ENCODE data around the gene INSYN1. TPM values are rescaled to one million over a fixed set of nuclear protein-coding genes. Genes with fewer than 3 reads are reported as not detected.

INSYN1 gene
- total and polyA plus RNA-seq, 10 of the 15 experiments (the other 5 are each of a cell fraction or from before 2014, with no cell fraction given) = not detected

- TF ChIP-seq FOS (IDR thresholded peaks at IDR 0.05; ENCODE audit: borderline replicate concordance, extremely low read depth, insufficient read length) (no peak), RB1 (IDR thresholded peaks at IDR 0.05; ENCODE audit: borderline replicate concordance) (no peak), DPF2 (IDR thresholded peaks at IDR 0.05) (no peak), KDM1A (IDR thresholded peaks at IDR 0.05; ENCODE audit: borderline replicate concordance) (no peak), NR2C1 (IDR thresholded peaks at IDR 0.05) (no peak), E2F8 (IDR thresholded peaks at IDR 0.05; ENCODE audit: low read depth, partially characterized antibody) (no peak)
These were observed 36.5 kb upstream of the INSYN1 start (continued) for GRCh38 chr15:73789521-73790240.

DNA sequence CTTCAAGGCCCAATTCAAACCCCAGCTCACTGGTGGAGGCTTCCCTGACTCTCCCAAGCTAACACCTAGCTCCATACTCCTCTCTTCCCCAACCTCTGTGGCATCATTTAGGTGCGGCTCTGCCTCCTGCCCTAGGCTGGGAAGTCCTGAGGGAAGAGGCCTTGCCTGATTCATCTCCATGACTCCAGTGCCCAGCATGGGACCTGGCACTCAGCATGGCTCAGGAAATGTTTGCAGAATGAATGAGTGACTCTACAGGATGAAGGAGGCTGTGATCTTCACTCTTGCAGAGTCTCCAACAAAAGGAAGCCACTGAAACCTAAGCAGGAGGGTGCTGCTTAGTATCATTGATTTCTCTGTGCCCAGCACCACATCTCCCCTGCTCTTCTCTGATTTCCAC is 34.5 kb upstream of the INSYN1 start:
- DNase-seq (ENCODE audit: low read depth, low spot score) (no peak), FAIRE-seq (no peak), ATAC-seq (no peak)
- intact Hi-C loops (cut with micrococcal nuclease; ENCODE audit: unreplicated experiment) = no loop called here
- RAD21 ChIA-PET (ENCODE audit: unreplicated experiment) = no interaction called here
- POLR2A ChIA-PET = no interaction called here
- CTCF ChIA-PET = interaction anchor here (0.6 kb wide), 1 partner anchor 407 kb away, joined by 3 read pairs; no protein-coding TSS in a partner anchor
- SMC1A ChIA-PET (ENCODE audit: uncharacterized antibody, unreplicated experiment) = no interaction called here
- in situ Hi-C loops (cut with MboI) = no loop called here
- Histone ChIP-seq H4K20me1 (ENCODE audit: control insufficient read depth, insufficient read depth) (no peaks in the 10 kb centered on the region), H3K27me3 (replicated peaks in 1 of 2; ENCODE audit: control insufficient read depth in 2 of 2, insufficient read depth in 2 of 2, low read length in 1 of 2) (peaks cover 0 to 3% of the 10 kb centered on the region in 2 experiments; a peak in 2 of 4 replicates), H3K9me3 (replicated peaks; ENCODE audit: control insufficient read depth, insufficient read depth, low read length) (no peaks in the 10 kb centered on the region), H3K4me1 (ENCODE audit: control insufficient read depth, insufficient read depth, low read length) (no peaks in the 10 kb centered on the region), H3K4me3 (no peak overlapping the region), H3K9ac (ENCODE audit: control insufficient read depth, insufficient read depth, low read length) (no peak overlapping the region), H2AFZ (ENCODE audit: control insufficient read depth, low read depth, low read length) (no peak overlapping the region), H3K79me2 (ENCODE audit: control insufficient read depth, insufficient read depth, low read length) (no peaks in the 10 kb centered on the region), H3K4me2 (ENCODE audit: control insufficient read depth, insufficient read depth) (no peak overlapping the region), H3K27ac (ENCODE audit: control insufficient read depth, insufficient read depth) (no peak overlapping the region), H3K36me3 (ENCODE audit: control insufficient read depth in 2 of 2, insufficient read depth in 2 of 2, low read length in 1 of 2) (no peaks in the 10 kb centered on the region)
- no TSS peak for BruUV-seq (replicated peaks)
- WGBS (ENCODE audit: insufficient coverage, insufficient replicate concordance, low lambda C conversion rate, missing lambda C conversion rate) = 0% methylated on average over 1 of the region's 1 CpG
- no peak for TF ChIP-seq BRCA1 (IDR thresholded peaks at IDR 0.05; ENCODE audit: low read depth, low read length)
- TF ChIP-seq WRNIP1 (IDR thresholded peaks at IDR 0.05; ENCODE audit: borderline replicate concordance, low read depth, low read length) = no peak
- no peak for TF ChIP-seq YY1 (IDR thresholded peaks at IDR 0.05; ENCODE audit: low read depth, low read length)
- TF ChIP-seq, protein P1, sequence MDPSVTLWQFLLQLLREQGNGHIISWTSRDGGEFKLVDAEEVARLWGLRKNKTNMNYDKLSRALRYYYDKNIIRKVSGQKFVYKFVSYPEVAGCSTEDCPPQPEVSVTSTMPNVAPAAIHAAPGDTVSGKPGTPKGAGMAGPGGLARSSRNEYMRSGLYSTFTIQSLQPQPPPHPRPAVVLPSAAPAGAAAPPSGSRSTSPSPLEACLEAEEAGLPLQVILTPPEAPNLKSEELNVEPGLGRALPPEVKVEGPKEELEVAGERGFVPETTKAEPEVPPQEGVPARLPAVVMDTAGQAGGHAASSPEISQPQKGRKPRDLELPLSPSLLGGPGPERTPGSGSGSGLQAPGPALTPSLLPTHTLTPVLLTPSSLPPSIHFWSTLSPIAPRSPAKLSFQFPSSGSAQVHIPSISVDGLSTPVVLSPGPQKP (IDR thresholded peaks at IDR 0.05; ENCODE audit: low read depth, low read length) = no peak
- no peak for TF ChIP-seq RFX5 (IDR thresholded peaks at IDR 0.05; ENCODE audit: low read depth, low read length)
- TF ChIP-seq IRF5 (IDR thresholded peaks at IDR 0.05; ENCODE audit: borderline replicate concordance) = no peak
- TF ChIP-seq POU2F2 (IDR thresholded peaks at IDR 0.05; ENCODE audit: borderline replicate concordance, low read depth, low read length) = no peak
- no peak for TF ChIP-seq CREB1 (IDR thresholded peaks at IDR 0.05; ENCODE audit: low read depth)
- no peak for TF ChIP-seq STAT1 (conservative IDR thresholded peaks at IDR 0.05)

Measured in GM12878 (cell line).